Medulla oblongata (tissue), 1 donor: ENCODE results near the gene FAM228A.
"Not testable (repeated sequence)": the region's sequence is repeated elsewhere in the genome, so short reads cannot be mapped to it uniquely, and the experiment has no call there.

ENCODE experiments used
- DNase-seq: peaks from one replicate; pipeline ENCODE4 v3.0.0-alpha.2; 2015; ENCODE audit errors: extremely low spot score

Gene FAM228A

DNA sequence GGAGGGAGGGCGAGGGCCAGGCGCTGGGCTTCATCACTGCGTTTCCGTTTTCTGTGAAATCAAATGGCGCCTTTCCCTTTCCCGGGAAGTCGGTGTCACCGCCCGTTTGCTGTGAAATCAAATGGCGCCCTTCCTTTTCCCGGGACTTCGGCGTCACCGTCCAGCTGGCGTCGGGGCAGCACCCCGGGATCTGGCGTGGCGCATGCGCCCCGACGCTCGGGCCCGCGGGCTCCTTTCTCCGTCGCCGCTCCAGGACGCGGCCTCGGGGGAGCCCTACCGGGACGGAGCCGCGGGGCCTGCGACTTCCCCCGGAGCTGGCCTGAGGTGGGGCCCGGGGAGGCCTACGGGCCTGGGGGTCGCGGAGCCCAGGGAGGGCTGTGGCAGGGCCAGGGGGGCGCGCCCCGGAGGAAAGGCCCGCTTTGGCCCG, at the start of gene FAM228A:
FAM228A (plus strand) TSS at position 203 of the 427 bp plus-strand sequence. CDS start 428 bp downstream, outside the sequence.
- DNase-seq: no peak

DNA sequence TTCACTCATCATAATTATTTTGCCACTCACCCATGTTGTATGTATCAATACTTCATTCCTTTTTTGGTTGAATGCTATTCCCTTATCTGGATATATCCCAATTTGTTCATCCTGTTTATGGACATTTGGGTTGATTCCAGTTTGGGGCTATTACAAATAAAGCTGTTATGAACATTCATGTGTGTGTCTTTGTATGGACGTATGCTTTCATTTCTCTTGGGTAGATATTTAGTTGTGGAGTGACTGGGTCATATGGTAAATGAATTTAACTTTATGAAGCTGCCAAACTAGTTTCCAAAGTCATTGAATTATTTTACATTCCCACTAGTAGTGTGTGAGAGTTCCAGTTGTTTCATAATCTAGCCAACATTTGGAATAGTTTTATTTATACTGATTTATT, 48.9 kb upstream of the FAM228A start:
- no peak for DNase-seq

DNA sequence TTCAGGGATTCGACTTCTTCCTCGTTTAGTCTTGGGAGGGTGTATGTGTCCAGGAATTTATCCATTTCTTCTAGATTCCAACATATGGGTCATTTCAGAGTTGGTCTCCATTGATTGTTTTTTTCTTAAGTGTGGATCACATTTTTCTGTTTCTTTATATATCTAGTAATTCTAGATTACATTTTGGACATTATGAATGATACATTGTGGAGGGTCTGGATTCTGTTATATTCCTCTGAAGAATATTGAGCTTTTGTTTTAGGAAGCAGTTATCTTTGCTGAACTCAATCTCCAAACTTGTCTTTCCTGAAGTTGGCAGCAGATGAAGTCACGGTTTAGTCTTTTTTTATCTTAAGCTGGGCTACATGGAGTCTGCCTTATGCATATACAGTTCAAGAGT, 42.3 kb upstream of the FAM228A start:
- DNase-seq: no peak

DNA sequence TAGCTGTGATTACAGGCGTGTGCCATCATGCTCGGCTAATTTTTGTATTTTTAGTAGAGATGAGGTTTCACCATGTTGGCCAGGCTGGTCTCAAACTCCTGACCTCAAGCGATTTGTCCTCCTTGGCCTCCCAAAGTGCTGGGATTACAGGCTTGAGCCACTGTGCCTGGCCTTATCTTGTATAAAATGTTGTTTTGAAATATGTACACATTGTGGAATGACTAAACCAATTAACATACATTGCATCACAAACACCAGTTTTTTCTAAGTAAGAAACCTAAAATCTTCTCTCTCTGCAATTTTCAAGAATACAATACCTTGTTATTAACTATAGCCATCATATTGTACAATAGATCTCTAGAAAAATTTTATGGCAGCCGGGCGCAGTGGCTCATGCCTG, 34.5 kb upstream of the FAM228A start:
- DNase-seq: not testable (repeated sequence)

DNA sequence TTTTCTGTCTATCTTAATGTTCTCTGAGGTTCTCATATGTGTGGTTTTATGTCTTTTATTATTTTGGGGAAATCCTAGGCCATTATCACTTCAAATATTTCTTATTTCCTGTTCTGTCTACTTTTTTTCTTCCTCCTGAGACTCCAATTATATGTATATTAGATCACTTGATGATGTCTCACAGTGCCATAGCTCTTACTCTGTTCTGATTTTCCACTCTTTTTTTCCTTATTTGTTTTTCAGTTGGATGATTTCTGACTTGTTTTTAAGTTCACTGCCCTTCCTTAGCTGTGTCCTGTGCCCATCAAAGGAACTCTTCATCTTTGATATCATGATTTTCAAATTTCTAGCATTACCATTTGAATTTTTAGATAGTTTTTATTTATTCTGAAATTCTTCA, 27.5 kb upstream of the FAM228A start:
- no peak for DNase-seq

DNA sequence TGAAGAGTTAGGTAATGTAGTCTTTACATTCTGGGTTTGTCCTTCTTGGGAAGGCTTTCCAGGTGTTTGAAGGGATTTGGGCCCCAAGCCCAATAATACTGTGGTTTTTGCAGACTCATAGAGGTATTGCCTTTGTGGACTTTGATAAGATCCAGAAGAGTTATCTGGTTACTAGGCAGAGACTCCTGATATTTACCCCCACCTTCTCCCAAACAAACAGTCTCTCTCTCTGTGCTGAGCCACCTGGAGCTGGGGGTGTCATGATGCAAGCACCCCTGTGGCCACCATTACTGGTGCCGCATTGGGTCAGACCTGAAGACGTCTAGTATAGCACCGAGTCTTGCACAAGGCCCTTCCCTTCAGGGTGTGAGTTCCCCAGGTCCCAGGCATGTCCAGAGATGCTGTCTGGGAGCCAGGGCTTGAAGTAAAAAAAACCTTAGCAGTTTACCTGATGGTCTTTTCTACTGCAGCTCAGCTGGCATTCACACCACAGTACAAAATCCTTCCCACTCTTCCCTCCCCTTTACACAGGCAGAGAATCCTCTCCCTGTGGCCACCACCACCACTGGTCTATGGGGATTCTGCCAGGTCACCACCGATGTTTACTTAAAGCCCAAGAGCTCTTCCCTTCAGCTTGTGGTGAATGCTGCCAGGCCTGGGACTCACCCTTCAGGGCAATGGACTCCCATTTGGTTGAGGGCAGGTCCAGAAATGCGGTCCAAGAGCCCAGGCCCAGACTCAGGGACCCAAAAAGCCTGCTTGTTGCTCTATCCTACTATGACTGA, 22.2 kb upstream of the FAM228A start:
- DNase-seq: no peak

DNA sequence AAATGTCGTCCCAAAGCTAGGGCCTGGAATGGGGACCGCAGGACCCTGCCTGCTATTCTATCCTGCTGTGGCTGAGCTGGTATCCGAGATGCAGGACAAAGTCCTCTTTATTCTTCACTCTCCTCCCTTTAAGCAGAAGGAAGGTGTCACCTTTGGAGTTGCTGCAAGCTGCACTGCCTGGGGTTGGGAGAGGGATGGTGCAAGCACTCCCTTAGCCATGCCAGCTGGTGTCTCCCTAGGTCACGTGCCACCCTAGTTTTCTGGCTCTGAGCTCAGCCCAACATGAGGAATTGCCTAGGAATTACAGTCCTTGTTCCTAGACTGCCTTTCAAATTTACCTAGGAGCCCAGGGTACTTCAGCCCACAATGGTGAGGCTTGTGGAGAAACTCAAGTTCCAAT, 21.4 kb upstream of the FAM228A start:
- peak; percentile 13 for DNase-seq

DNA sequence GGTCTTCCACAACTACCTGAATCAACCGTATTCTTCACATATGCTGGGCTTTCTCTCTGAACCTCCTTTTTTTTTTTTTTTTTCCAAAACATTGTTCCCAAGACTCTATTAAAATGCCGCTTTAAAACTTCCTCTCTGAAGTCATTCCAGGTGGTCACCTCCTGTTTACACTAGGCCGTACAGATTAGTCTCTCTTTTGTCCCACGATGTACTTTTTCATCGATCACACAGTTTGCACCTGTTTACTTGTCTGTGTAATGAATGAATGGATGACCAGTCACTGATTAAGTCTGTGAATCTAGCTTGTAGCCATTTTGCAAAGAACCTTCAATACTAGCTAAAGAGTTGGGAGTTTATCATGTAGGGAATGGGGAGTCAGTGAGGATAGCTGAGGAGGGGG, 16.7 kb upstream of the FAM228A start:
- DNase-seq: no peak

DNA sequence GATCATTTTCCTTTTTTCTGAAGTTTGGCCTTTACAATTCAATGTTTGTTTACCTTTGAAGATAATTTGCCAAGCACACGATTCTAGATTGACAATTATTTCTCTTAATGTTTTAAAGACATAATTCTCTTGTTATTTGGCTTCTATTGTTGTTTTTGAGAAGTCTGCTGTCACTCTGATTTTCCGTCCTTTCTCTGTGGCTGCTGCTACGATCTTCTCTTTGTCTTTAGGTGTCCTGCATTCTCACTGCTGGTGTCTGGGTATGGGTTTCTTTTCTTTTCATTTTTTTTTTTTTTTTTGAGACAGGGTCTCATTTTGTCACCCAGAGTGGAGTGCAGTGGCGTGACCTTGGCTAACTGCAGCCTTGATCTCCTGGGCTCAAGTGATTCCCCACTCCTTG, 15.1 kb upstream of the FAM228A start:
- no peak for DNase-seq

DNA sequence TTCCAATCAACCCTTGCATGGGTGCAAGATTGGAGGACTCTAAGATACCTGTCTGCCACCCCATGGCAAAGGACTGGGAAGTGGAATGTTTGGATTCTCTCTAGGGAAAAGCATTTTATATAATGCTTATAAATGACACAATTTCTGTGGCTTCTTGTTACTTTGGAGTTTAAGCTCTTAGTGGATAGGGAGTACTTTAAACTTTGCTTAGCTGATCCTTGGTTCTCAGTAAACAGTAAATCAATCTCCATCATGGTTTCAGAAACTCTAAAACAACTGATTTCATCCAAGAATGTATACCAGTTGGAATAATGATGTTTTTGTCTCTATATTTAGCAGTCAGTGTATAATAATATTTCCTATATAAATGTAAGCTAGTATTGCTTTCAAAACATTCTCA, 14.1 kb upstream of the FAM228A start:
- DNase-seq: no peak

DNA sequence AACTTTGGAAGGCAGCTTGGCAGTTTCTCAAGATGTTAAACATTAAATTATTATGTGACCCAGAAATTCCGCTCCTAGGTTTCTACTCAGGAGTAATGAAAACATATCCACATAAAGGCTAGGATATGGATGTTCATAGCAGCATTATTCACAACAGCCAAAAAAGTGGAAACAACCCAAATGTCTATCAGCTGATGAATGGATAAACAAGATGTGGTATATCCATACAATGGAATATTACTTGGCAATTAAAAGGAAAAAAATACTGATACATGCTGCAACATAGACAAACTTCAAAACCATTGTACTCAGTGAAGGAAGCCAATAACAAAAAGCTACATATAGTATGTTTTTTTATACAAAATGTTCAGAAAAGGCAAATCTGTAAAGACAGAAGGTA, 12.4 kb upstream of the FAM228A start:
- DNase-seq: no peak

DNA sequence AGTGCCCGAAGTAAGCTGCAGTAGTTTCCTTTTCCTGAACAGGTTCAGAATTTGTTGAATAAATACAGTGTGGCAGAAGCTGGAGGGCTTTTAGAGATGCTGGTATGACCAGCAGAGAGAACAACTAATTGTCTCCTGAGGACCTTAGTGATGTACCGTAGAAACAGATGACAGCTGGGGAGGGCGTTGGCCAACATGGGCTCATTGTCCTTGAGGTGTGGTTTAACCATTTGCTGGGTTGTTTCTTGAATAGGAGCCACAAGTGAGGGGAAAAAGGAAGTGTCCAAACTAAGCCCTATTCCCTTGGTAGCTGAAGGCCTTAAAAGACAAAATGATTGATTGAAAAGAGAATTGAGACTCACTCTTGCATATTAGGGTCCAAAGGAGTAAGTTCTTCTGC, 11.7 kb upstream of the FAM228A start:
- DNase-seq: no peak

DNA sequence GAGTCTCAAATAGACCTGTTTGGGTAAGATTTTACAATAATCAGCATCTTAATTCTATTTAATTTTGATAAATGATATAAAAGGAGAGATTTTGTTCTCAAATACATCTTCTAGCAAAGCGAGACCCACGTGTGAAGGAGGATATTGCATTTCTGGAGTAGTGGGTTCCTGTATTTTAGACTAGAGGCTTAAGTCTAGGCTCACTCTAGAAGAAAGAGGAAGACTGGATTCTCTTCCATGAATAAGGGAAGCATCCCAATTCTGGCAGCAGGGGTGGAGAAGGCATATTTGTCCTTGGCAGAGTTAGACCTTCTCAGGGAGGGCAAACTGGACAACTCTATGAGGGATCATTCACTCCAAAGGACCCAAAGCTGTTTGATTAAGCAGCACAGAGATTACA, 11.3 kb upstream of the FAM228A start:
- DNase-seq: no peak

DNA sequence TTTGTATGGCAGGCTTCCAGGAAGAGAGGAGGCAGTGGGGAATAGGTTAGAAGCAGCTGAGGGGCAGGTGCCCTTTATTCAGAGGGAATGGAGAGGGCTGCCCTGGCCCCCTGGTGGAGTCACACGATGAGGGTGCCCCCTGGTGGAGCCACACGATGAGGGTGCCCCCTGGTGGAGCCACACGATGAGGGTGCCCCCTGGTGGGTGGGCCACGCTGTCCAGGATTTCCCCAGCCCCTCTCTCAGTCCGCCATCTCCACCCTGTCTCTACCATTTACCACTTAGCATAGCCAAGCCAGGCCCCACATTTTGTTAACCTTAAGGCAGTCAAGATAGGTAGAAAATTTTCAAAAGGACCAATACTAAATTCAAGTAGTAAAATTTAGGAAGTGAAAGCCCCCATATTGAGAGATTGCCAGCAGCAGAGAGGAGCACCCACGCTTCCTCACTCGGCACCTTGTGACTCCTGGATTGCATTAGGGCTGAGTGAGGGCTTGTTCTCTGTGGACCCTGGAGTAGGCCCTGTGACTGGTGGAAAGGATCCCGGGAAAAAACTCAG, 10.4 kb upstream of the FAM228A start:
- peak; percentile 69 for DNase-seq

DNA sequence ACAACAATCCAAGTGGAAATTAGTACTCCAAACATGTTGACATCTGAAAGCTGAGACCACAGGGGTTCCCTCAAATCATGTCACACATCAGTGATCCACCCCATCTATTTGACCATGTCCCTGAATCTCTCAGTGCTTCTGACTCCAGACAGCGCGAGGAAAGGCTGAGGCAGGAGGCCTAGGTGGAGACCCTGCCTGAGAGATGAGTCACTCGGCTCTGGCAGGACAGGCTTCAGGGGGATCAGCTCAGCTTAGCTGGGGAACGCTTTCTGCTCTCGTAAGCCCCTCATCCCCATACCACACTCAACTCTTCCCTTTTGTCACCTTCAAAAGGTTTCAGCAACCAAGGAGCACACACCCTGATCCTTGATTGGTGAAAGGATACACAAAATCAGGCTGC, 5.8 kb upstream of the FAM228A start:
- no peak for DNase-seq

DNA sequence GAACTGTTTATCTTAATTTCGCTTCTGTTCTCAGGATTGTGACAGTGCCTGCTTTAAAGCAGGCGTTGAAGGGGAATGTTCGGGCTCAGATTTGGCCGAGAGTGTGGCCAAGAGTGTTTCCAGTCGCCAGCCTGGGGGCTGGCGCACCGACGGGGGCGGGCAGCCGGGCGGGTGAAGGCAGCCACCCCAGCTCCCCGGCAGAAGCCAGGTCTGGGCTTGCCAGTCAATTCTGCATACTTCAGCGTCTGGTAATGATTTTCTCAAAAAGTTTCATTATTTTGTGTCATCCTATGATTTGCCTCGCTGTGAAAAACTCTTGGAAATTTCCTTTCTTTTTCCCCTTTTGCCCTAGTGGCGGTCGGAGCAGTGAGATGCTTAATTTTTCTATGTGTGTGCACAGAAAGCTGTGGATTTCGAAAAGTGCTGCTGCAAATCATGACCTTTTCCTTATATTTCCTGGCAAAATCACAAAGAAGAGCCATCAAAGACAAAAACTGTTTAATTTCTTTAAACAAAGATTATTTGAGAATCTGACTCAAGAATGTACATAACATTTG, 856 bp downstream of the FAM228A start:
- DNase-seq: no peak

DNA sequence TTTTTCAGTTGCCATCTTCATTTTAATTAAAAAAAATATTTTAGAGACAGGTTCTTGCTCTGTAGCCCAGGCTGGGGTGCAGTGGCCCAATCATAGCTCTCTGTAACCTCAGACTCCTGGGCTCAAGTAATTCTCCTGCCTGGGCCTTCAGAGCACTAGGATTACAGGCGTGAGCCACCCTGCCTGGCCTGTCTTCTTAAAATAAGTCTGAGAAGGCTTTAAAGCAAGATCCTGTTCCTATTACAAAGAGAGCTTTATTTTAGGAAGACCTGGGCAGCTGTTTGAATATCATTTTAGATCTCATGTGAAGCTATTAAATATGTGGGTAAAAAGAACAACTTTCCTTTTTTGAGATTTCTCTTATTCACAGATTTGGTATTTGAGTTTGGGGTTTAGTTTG, 1.5 kb downstream of the FAM228A start:
- DNase-seq: no peak

DNA sequence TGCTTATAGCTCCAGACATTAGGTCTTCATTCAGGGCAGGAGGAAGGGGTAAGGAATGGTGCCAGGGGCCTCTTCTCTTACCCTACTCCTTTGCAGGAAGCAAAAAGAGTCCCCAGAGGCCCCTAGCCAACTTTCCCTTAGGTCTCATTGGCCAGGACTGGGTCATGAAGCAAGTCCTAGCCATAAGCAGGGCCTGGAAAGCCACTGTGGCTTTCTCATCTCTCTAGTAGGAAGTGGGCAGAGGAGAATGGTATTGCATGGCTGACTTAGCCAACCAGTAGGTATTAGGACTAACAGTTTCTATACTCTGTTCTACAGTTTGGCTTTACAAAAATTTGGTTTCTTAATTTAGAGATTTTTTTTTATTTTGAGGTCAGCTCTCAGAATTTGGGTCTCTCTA, 4.8 kb downstream of the FAM228A start:
- no peak for DNase-seq

DNA sequence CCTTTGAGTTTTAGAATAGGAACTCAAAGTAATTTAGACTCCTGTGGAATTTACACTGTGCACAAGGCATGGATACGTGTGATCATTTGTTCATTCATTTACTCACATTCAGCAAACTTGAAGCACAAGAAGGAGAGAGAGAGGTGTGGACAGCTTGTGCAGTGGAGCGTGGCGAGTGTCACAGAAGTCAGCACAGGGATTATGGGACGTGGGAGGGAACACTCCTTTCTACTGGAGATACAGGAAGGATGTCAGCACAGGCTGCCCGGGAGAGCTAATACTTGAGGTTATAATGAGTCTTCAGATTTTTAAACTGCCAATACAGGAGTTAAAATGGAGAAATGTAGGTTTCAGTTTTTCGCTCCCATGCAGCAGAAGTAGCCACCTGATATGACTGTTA, 7.0 kb downstream of the FAM228A start:
- DNase-seq: no peak

DNA sequence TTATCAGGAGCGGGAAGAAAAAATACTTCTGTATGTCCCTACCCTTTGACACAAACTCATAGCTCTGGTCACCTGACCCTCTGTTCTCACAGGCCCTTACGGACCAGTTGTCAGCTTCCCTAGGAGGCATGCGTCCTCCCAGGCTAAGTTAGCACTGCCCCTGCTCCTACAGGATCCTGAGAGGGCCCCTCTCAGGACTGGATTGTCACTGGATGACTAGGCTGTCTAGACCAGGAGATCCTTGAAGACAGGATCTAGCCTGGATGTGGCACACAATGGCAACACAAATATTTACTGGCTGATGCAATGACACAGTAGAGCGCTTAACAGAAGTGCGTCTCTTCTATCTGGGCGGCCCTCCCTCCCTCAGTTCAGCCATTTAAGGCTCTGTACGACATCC, 7.7 kb downstream of the FAM228A start:
- no peak for DNase-seq

DNA sequence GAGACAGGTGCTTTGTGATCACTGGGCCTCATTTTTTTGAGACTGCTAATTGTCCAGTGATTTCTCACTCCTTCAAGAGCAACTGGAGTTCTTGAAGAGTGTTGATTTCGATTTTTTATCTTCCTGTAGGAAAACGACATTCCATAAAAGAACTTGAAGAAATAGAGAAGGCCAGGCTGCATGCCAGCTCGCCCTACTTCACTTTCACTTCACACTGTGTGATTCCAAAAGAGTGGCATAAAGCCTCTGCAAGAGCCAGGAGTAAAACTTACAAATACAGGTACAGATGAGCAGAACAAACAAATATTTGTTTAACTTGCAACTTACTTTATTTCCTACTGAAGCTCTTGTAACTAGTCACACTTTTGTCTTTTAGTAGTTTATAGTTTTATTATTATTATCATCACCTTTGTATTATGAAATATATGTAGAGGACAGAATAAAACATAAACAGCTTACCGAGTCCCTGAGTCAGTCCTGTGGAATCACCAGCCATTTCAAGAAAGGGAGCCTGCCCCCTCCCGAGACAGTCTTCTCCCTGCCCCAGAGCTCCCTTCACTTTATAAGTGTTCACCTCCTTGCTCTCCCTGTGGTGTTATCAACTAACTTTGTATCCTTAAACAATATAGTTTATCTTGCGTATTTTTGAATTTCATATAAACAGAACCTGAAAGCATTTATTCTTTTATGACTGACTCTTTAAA, 8.7 kb downstream of the FAM228A start:
- no peak for DNase-seq

DNA sequence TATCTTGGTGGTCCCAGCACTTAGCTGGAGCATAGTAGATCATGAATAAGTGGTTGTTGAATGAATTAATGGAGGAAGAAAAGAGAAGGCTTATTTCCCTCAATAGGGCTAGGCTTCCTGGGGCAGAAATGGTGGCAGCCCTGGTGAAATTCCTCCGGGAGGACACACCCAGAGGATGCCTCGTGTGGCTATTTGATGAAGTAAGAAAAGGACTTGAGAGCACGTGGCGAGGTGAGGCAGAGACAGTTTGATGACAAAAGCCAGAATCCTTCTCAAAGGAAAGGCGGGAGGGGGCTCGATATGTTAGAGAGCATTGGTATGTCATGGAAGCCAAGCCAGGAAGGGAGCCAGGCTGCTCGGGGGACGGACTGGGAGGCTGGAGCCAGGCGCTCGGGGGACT, 14.7 kb downstream of the FAM228A start:
- no peak for DNase-seq

DNA sequence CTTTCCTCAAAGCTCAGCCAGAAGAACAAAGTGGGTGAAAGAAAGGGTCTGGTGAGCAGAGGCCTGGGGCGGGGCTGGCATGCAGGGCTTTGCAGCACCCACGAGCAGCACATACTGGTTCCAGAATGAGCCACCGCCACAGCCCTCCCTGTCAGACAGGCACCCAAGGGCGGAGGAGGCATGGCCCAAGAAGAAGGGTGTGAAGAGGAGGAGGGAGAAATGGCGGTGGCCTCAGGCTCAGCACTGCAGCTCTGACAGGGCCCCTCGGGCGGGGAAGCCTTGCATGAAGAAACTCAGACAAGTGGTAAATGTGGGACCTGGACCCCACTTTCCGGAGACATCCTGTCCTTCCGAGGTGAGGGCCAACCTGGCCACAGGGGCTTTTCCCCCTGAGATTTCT, 15.7 kb downstream of the FAM228A start:
- no peak for DNase-seq
